Neural cell (in vitro differentiated cells): ENCODE data around the gene CDIP1. TPM values are rescaled to one million over a fixed set of nuclear protein-coding genes. Genes with fewer than 3 reads are reported as not detected.
A peak's percentile ranks its signal among the peaks of the same experiment; 100 is the strongest.

Source experiments
- H2AFZ ChIP-seq: fragments of 200-600, 300-800 bp; sonication (generic), shearing (Covaris generic); 2 replicates; pipeline ENCODE4 v1.6.0; 2014; ENCODE audit warnings: low read depth, mild to moderate bottlenecking, antibody characterized with exemption, low read length, moderate library complexity
- H3F3A ChIP-seq: fragments of 200-600 bp; shearing (Covaris generic); 2 replicates; pipeline ENCODE4 v1.6.1; 2016; ENCODE audit warnings: mild to moderate bottlenecking, moderate library complexity, mixed read lengths, antibody characterized with exemption, low read length; ENCODE audit not compliant: insufficient read depth, poor library complexity, severe bottlenecking
- H3K27ac ChIP-seq: fragments of 200-600, 300-800 bp; sonication (generic), shearing (Covaris generic); 2 replicates; pipeline ENCODE4 v1.5.1; 2014; ENCODE audit warnings: mild to moderate bottlenecking, low read length, moderate library complexity
- H3K27me3 ChIP-seq: fragments of 300-800, 200-600 bp; sonication (generic), shearing (Covaris generic); 2 replicates; pipeline ENCODE4 v1.6.0; 2014; ENCODE audit warnings: mild to moderate bottlenecking, low read depth, low read length, moderate library complexity; ENCODE audit not compliant: insufficient read depth
- H3K36me3 ChIP-seq: fragments of 300-800, 200-600 bp; sonication (generic), shearing (Covaris generic); 2 replicates; pipeline ENCODE4 v1.5.1; 2014; ENCODE audit warnings: mild to moderate bottlenecking, antibody characterized with exemption, low read length, moderate library complexity; ENCODE audit not compliant: insufficient read depth
- H3K4me2 ChIP-seq: fragments of 300-800, 200-600 bp; sonication (generic), shearing (Covaris generic); 2 replicates; pipeline ENCODE4 v1.6.0; 2014; ENCODE audit warnings: mild to moderate bottlenecking, low read length
- H3K4me3 ChIP-seq: fragments of 300-800, 200-600 bp; sonication (generic), shearing (Covaris generic); 2 replicates; pipeline ENCODE4 v1.5.1; 2014; ENCODE audit warnings: mild to moderate bottlenecking, low read length, moderate library complexity
- H3K79me2 ChIP-seq: fragments of 200-600 bp; shearing (Covaris generic); replicated peaks from 2 replicates; pipeline ENCODE4 v1.6.0; 2014; ENCODE audit warnings: mild to moderate bottlenecking, low read length, moderate library complexity; ENCODE audit not compliant: insufficient read depth
- H3K9ac ChIP-seq: fragments of 300-800, 200-600 bp; sonication (generic), shearing (Covaris generic); 2 replicates; pipeline ENCODE4 v1.6.1; 2016; ENCODE audit warnings: mild to moderate bottlenecking, low read length, mixed read lengths
- H3K9me2 ChIP-seq: fragments of 200-600 bp; shearing (Covaris generic); 2 replicates; pipeline ENCODE4 v1.6.1; 2016; ENCODE audit warnings: mild to moderate bottlenecking, low read length, mixed read lengths; ENCODE audit not compliant: insufficient read depth
- H3K9me3 ChIP-seq: fragments of 200-600, 300-800 bp; sonication (generic), shearing (Covaris generic); 2 replicates; pipeline ENCODE4 v1.6.1; 2016; ENCODE audit warnings: mild to moderate bottlenecking, mixed run types, low read length, moderate library complexity, mixed read lengths
- H4K20me1 ChIP-seq: fragments of 200-600 bp; shearing (Covaris generic); 2 replicates; pipeline ENCODE4 v1.6.1; 2016; ENCODE audit warnings: mild to moderate bottlenecking, mixed run types; ENCODE audit not compliant: insufficient read depth
- CTCF ChIP-seq: fragments of 450-650 bp; IDR thresholded peaks from 2 replicates; pipeline ENCODE4 v1.5.1; 2014; ENCODE audit warnings: antibody characterized with exemption, mild to moderate bottlenecking, moderate library complexity; ENCODE audit not compliant: poor library complexity, severe bottlenecking
- EP300 ChIP-seq: fragments of 450-650 bp; conservative IDR thresholded peaks from 2 replicates; pipeline ENCODE4 v1.6.1; 2014; ENCODE audit warnings: antibody characterized with exemption, mild to moderate bottlenecking, moderate library complexity; ENCODE audit not compliant: poor library complexity, severe bottlenecking
- EZH2 ChIP-seq: fragments of 200-600, 300-800 bp; shearing (Covaris generic), sonication (generic); IDR thresholded peaks from 2 replicates; pipeline ENCODE4 v1.6.1; 2014; ENCODE audit warnings: antibody characterized with exemption, low read length, borderline replicate concordance, mild to moderate bottlenecking; ENCODE audit not compliant: insufficient read depth, poor library complexity, severe bottlenecking
- MXI1 ChIP-seq: fragments of 450-650 bp; conservative IDR thresholded peaks from 2 replicates; pipeline ENCODE4 v1.6.1; 2014; ENCODE audit warnings: antibody characterized with exemption, mild to moderate bottlenecking; ENCODE audit not compliant: poor library complexity, severe bottlenecking
- POLR2AphosphoS5 ChIP-seq: IDR thresholded peaks from 2 replicates; pipeline ENCODE4 v1.6.1; 2012
- RAD21 ChIP-seq: fragments of 450-650 bp; conservative IDR thresholded peaks from 2 replicates; pipeline ENCODE4 v1.6.1; 2014; ENCODE audit warnings: antibody characterized with exemption, mild to moderate bottlenecking, moderate library complexity
- REST ChIP-seq: IDR thresholded peaks from 2 replicates; pipeline ENCODE4 v1.6.1; 2012; ENCODE audit warnings: borderline replicate concordance
- SMC3 ChIP-seq: fragments of 450-650 bp; conservative IDR thresholded peaks from 2 replicates; pipeline ENCODE4 v1.6.1; 2014; ENCODE audit warnings: antibody characterized with exemption, mild to moderate bottlenecking, moderate library complexity; ENCODE audit not compliant: poor library complexity
- TAF1 ChIP-seq: IDR thresholded peaks from 2 replicates; pipeline ENCODE4 v1.6.1; 2012; ENCODE audit warnings: low read depth
- polyA plus RNA-seq: library from polyadenylated mRNA; depleted of rRNA; stranded (reverse); fragments of >200 nt; gene quantifications from 2 replicates; pipeline ENCODE4 v1.2.3, GENCODE V29; 2014

The CDIP1 gene
- polyA plus RNA-seq, 1 donor from 2014 or later, result 16.4 TPM

GRCh38 chr16:4535627-4536108, 2.9 kb downstream of the CDIP1 start:
- no peaks in the 10 kb centered on the region for H3K9me2 ChIP-seq
- no peak overlapping the region for H3K4me2 ChIP-seq
- no peaks in the 10 kb centered on the region for H3K9me3 ChIP-seq
- no peaks in the 10 kb centered on the region for H3F3A ChIP-seq
- H3K4me3 ChIP-seq, result peak overlapping the region; percentile 11
- H3K27ac ChIP-seq, result no peak overlapping the region
- peaks cover 30% of the 10 kb centered on the region for H3K79me2 ChIP-seq
- TF ChIP-seq CTCF (no peak), MXI1 (no peak), EZH2 (no peak), POLR2AphosphoS5 (no peak), SMC3 (no peak), REST (no peak)
- no peaks in the 10 kb centered on the region for H4K20me1 ChIP-seq
- no peaks in the 10 kb centered on the region for H3K36me3 ChIP-seq
- H2AFZ ChIP-seq, result no peak overlapping the region
- H3K9ac ChIP-seq, result no peak overlapping the region
- H3K27me3 ChIP-seq, result no peaks in the 10 kb centered on the region

- H3K9me3 ChIP-seq, result no peaks in the 10 kb centered on the region
- H3K27me3 ChIP-seq, result no peaks in the 10 kb centered on the region
- H2AFZ ChIP-seq, result no peak overlapping the region
- H3K36me3 ChIP-seq, result no peaks in the 10 kb centered on the region
- H4K20me1 ChIP-seq, result no peaks in the 10 kb centered on the region
- H3K4me3 ChIP-seq, result no peak overlapping the region
- H3F3A ChIP-seq, result no peaks in the 10 kb centered on the region
- no peak overlapping the region for H3K4me2 ChIP-seq
- TF ChIP-seq MXI1 (no peak), CTCF (no peak), EZH2 (no peak), POLR2AphosphoS5 (no peak), SMC3 (no peak), RAD21 (no peak), TAF1 (no peak), REST (no peak), EP300 (no peak)
- H3K79me2 ChIP-seq, result peaks cover 30% of the 10 kb centered on the region
- H3K27ac ChIP-seq, result no peak overlapping the region
- H3K9me2 ChIP-seq, result no peaks in the 10 kb centered on the region
- H3K9ac ChIP-seq, result no peak overlapping the region
Measured at GRCh38 chr16:4534151-4534790, 4.3 kb downstream of the CDIP1 start.
